HG03378 (cell line): ENCODE data around the gene PLA2G3.
"Not testable (repeated sequence)": the region's sequence is repeated elsewhere in the genome, so short reads cannot be mapped to it uniquely, and the experiment has no call there.

Experiments
- ATAC-seq: cut with Tn5 transposase; IDR thresholded peaks from one replicate; pipeline ENCODE4 v1.9.1; 2021; ENCODE audit warnings: mild to moderate bottlenecking, moderate library complexity; ENCODE audit not compliant: unreplicated experiment

PLA2G3 gene

DNA sequence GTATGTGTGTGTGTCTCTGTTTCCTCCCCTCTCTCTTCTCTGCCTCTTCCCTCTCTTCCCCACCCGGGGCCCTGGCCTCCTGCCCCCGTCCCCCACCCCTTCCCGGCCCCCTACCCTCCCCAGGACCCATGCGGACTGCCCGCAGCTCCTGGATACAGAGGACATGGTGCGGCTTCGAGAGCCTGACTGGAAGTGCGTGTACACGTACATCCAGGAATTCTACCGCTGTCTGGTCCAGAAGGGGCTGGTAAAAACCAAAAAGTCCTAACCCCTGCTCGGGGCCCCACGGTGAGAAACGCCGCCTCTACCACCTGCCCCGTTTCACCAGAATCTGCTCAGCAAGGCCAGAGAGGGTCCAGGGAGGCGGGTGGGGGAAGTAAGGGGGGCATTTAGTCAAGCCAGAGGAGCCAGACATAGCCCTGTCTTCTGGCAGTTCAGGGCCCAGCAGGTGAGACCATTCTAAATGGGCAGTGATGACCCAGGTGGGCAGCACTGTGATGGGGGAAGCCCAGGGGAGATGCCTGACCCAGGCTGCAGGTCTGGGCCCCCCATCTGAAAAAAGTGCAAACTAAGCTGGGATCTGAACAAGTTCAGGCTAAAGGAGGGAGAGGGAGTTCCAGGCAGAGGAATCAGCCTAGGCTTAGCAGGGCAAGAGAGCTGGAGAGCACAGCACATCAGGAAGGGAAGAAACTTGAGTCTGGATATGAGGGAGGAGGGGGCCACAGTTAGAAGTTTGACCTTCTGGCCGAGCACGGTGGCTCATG is 39.4 kb downstream of the PLA2G3 start:
- no peak for ATAC-seq

- ATAC-seq: no peak
Observed at GRCh38 chr22:31099841-31100761, 40.2 kb downstream of the PLA2G3 start.

DNA sequence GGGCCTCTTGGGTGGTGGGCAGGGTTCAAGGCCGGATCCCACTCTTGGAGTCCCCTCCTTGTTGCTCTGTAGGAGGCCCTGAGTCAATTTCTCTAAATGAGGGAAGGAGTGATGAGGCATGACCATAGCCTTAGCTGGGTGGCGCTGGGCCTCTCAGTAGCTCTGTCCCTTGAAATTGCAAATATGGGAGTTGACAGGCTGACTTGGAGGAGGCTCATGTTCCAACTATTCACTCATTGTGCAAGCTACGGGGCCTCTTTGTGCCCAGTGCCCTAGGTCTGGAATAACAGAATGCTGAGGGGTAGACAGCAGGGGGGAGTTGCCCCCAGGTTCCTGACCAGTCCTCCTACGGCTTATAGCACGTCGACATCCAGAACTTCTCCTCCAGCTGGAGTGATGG is 40.9 kb downstream of the PLA2G3 start:
- no peak for ATAC-seq

DNA sequence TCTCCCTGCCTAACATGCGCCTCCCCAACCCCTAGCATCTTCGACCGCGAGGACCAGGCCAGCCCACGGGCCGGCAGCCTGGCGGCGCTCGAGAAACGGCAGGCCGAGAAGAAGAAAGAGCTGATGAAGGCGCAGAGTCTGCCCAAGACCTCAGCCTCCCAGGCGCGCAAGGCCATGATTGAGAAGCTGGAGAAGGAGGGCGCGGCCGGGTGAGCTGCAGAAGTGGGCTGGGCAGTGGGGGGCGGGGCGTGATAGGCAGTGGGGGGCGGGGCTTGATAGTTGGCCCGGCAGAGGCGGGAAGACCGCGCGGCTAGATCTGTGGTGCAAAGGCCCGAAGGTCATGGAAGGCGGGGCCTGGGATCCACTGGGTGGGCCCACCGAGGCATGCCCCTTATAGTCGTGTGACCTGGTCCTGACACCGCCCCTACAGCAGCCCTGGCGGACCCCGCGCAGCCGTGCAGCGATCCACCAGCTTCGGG is 41.6 kb downstream of the PLA2G3 start:
- no peak for ATAC-seq

DNA sequence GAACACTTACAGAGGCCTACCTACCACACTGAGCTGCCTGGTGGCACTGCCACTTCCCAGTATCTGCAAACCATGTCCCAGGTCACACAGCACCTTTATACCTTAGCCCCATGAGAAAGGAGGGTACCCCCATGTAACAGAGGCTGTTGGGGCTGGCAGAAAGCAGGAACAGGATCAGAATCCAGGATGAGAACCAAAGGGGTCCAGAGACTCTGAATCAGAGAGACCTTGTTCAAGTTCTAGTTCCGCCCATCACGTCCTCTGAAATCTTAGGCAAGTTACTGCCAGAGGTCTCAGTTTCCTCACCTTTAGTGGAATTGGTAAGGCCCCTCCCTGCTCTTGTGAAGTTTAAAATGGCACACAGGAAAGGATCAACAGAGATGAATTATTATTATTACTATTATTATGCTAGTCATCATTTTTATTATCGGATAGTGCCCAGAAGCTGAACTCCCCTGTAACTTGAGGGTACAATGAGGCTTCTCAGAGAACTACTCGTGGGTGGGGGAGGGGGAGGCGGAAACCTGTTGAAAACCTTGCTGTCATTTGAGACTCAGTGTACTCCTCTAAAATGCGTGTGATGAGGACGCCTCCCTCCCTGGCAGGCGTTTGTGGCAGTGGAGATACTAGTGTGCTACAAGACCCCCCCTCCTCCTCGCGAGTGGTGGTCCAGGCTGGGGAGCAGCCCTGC is 42.2 kb downstream of the PLA2G3 start:
- ATAC-seq: no peak

DNA sequence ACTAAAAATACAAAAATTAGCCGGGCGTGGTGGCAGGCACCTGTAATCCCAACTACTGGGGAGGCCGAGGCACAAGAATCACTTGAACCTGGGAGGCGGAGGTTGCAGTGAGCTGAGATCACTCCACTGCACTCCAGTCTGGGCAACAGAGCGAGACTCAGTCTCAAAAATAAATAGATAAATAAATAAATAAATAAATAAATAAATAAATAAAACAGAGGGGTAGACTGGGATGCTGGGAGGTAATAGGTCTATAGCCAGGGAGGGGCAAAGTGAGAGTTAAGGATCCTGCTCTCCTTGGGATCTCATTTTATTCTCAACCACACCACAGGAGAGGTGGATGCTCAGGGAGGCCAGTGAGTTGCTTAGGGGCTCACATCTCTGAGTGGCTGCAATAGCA is 42.8 kb downstream of the PLA2G3 start:
- not testable (repeated sequence) for ATAC-seq

DNA sequence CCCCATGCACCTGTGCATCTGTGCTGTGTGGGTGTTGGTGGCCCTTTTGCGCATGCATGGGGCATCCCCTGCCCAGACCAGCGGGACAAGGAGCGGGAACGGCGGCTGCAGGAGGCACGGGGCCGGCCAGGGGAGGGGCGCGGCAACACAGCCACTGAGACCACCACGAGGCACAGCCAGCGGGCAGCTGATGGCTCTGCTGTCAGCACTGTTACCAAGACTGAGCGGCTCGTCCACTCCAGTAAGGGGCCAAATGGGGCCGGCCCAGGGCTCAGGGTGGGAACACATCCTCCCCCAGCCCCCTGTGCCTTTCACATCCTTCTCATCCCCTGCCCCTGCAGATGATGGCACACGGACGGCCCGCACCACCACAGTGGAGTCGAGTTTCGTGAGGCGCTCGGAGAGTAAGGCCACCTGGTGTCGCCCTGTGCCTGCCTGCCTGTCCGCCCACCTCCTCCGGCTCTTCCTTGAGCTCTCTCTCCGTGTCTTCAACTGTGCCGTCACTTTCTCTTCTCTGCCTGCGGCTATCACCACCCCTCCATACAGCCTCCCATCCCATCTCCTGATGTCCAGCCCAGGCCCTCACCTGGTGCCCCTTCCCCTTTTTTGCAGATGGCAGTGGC is 43.5 kb downstream of the PLA2G3 start:
- ATAC-seq: no peak

DNA sequence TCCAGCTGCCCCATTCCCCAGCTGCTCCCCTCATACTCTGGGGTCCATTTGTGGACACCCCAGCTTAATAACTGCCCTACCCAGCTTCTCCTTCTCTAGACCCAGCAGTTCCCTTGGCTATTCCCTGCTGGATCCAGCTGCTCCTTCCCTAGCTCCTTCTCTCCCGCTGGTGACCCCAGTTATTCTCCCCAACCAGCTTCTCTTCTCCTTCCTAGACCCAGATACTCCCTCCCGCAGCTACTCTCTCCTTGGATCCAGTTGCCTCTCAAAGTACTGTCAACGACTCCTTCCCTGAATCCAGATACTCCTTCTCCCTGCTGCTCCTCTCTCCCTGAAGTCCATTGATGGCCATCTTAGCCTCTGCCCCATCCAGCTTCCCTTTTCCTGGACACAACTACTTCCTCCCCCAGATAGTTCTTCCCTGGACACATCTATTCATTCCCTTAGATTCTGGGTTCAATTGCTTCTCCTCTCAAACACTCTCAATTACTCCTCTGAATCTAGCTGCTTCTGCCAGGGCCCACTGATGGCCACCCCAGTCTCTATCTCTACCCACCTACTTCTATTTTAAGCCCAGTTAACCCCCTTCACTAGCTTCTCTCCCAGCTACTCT is 44.6 kb downstream of the PLA2G3 start:
- ATAC-seq: no peak

DNA sequence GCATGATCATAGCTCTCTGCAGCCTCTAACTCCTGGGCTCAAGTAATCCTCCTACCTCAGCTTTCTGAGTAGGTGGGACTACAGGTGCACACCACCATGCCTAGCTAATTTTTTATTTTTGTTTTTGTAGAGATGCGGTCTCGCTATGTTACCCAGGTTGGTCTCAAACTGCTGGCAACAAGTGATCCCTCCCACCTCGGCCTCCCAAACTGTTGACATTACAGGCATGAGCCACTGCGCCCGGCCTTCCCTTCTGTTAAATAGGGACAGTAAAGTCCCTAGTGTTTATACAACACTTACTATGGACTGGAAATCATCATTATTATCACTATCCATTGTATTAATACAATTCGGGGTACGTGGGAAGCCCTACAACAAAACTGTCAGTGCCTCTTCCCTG is 45.6 kb downstream of the PLA2G3 start:
- no peak for ATAC-seq

GRCh38 chr22:31094021-31094551 is 46.2 kb downstream of the PLA2G3 start:
- no peak for ATAC-seq

DNA sequence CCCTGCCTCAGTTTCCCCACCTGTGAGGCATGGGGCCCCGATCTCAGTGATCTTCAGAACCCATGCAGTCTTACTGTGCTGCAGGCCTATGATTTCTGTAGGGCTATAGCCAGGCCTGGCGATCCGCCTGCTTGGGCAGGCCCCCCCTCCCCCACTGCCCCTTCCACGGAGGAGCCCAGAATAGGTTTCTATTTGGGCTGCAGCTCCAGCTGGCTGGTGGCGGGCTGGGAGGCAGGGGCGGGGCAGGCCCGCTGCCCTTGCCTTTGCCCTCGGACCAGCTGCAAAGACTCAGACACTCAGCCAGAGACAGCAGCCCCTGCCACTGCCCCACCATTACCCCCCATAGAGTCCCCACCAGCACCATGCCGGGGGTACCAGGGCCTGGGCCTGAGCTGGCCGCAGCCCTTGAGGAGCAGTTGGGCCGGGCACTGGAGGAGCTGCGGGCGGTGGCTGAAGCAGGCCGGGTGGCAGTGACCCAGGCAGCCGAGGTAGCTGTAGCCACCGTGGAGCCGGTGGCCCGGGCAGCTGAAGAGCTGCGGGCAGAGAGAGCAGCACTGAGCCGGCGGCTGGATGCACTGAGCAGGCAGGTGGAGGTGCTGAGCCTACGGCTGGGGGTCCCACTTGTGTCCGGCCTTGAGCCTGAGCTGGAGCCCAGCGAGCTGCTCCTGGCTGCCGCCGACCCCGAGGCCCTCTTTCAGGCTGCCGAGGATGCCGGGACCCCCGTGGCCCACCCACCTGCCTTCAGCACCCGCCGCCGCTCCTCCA is 47.0 kb downstream of the PLA2G3 start:
- ATAC-seq: no peak

- ATAC-seq: no peak
Observed at GRCh38 chr22:31092161-31092560, 48.1 kb downstream of the PLA2G3 start.

GRCh38 chr22:31091106-31091975 is 49.0 kb downstream of the PLA2G3 start:
- ATAC-seq: no peak

DNA sequence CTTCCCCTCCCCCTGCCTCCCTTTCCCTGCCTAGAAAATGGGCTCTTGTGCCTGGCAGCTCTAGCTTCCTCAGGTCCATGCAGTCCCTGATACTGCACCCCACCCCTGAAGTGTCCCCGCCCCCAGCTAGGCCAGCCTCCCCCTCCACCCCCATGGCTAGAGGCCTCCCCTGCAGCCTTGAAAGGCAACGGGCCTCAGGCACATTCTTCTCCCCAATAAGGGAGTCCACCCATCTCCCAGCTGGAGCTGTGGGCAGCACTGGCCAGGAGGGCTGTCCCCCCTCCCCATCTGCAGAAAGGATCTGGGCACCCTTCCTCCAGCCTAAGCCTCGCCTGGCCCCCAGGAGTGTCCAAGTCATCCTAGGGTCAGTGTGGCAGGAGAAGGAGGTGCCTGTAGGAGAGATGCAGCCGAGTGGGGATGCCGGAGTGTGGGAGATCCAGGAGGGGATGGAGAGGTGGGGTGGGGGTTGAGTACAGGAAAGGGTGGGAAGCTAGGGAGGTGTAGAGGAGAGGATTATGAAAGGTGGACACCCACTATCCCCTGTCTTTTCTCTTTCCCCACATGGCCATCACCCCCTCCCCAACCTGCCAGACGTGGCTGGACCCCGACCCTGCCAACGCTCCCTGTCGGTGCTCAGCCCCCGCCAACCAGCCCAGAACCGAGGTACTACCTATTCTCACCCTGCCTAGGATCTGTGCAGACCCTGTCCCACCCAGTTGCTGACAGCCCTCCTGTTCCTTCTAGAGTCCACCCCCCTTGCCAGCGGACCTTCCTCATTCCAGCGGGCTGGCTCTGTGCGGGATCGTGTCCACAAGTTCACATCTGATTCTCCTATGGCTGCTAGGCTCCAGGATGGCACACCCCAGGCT is 49.9 kb downstream of the PLA2G3 start:
- no peak for ATAC-seq

DNA sequence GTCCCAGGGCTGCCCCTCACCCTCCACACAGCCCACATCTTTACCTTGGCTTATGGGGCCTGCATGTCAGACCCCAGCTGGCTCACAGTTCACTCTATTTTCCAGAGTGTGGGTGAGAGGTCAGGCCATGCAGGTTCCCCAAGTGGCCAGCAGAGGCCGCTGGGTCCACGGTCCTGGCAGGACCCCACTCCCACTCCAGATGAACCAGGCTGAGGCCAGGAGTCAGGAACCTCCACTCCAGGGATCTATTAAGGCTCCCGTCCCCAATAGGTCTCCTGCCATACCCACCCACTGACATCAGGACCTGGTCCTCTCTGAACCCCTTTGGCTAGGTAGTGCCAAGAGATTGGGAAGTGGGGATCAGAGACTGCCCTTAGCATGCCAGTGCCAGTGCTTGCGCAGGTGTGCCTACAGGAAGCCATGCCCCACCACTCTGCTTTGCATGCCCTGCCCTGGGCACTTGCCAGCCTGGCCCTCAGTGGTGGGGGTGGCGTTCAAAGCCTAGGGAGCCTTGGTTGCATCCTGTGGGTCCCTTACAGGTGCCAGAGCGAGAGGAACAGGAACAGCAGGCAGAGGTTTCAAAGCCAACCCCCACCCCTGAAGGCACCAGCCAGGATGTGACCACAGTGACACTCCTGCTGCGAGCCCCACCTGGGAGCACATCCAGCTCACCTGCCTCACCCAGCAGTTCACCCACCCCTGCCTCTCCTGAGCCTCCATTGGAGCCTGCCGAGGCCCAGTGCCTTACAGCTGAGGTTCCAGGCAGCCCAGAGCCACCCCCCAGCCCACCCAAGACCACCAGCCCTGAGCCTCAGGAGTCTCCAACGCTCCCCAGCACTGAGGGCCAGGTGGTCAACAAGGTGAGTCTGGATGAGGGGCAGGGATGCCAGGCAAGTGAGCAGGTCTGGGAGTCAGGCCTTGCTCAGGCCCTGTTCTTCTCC is 50.9 kb downstream of the PLA2G3 start:
- ATAC-seq: no peak

DNA sequence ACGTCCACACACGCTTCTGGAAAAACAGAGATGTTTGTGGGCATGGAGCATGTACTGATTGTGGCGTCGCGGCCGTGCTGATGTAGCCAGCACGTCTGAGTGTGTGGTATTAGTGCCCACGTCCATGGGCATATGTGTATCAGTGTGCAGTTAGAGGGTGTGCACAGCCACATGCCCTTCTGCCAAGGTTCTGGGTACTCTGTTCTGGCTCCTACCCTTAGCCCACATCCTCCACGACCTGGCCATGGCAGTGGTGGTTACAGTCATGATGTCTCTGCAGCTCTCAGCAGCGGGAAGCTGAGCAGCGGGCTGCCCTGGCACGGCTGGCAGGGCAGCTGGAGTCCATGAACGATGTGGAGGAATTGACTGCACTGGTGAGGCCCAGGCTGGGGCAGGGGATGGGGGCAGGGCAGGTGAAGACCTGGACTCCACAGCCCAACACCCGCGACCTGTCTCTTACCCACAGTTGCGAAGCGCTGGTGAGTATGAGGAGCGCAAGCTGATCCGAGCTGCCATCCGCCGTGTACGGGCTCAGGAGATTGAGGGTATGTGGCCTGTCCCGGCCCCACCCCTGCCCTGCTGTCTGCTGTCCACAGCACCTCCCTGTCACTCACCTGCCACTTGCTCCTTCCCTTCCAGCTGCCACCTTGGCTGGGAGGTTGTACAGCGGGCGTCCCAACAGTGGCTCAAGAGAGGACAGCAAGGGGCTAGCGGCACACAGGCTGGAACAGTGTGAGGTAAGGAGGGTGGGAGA is 51.9 kb downstream of the PLA2G3 start:
- no peak for ATAC-seq
